ENCODE results near the gene NR2F6. TPM values are rescaled to one million over a fixed set of nuclear protein-coding genes. Genes with fewer than 3 reads are reported as not detected.

NR2F6 gene
- total RNA-seq, 1 experiment from 2014 or later: 134 TPM

DNA sequence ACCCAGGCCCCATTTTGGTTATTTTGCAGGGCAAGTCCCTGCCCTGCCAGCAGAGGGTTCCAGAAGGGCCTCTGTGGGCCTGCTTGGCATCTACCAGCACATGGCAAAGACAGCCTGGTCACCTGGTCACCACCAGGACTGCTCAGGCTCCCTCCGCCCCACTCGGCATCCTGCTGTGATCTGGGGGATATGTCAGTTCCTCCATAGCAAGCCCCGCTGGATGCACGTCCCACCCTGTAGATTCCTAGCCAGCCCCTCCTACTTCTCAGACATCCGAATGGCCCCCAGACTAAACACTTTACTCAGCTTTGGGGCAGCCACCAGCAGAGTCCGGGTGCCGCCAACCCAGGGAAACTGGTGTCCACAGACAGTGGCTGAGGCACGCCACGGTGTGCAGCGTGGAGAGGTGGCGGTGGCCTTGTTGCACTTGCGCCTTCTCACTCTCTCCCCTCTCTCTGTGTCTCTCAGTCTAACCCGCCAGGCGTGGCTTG is 62.4 kb downstream of the NR2F6 start:
- no peak overlapping the region for H2BK120ac ChIP-seq (ENCODE audit: low read depth, low read length, poor library complexity, severe bottlenecking)
- no peak overlapping the region for H3T11ph ChIP-seq (ENCODE audit: low read length)
- no peak overlapping the region for H3K56ac ChIP-seq (ENCODE audit: insufficient read length, low read depth, low read length)
- H3K36me3 Mint-ChIP-seq (ENCODE audit: insufficient read depth in 1 of 3, low read depth in 3 of 3): peaks cover 6 to 46% (median 17%) of the 10 kb centered on the region in 3 experiments; a peak in 6 of 7 replicates
- H2AFZ ChIP-seq (ENCODE audit: low read length): no peak overlapping the region
- no peak overlapping the region for H3K14ac ChIP-seq (ENCODE audit: insufficient read depth, low read length)
- H4K8ac ChIP-seq (replicated peaks; ENCODE audit: insufficient read length, low read depth, low read length): no peak overlapping the region
- no peaks in the 10 kb centered on the region for H3K27me3 ChIP-seq (ENCODE audit: insufficient read depth, low read length)
- H2BK5ac ChIP-seq (ENCODE audit: insufficient read length, low read length): no peak overlapping the region
- H3K4me1 ChIP-seq (ENCODE audit: insufficient read depth, low read length): no peaks in the 10 kb centered on the region
- H3K9ac ChIP-seq (ENCODE audit: extremely low read depth, insufficient read length, low read length): no peak overlapping the region
- WGBS (ENCODE audit: extremely low coverage, insufficient read length, low lambda C conversion rate): no CpG with 5 or more reads among the region's 14 CpGs
- no peak overlapping the region for H2BK15ac ChIP-seq (ENCODE audit: low read depth, low read length)
- DNase-seq: no peak
- H3K27ac ChIP-seq (ENCODE audit: insufficient read length, low read depth, low read length): no peak overlapping the region
- H3K27ac Mint-ChIP-seq: 0 out of 7 replicates have a peak overlapping the region, but pooled peaks of 2 of the 3 experiments have one; percentile 35 to 61
- H3K4me2 ChIP-seq (ENCODE audit: insufficient read depth, insufficient read length, low read length): no peak overlapping the region
- H4K91ac ChIP-seq (ENCODE audit: insufficient read length, low read depth, low read length): no peak overlapping the region
- no peaks in the 10 kb centered on the region; the same call in 1 of the 2 replicates for H3K27me3 Mint-ChIP-seq (ENCODE audit: low read depth)
- no peak overlapping the region for H3K23ac ChIP-seq (ENCODE audit: insufficient read length, low read depth, low read length)
- peaks cover 3% of the 10 kb centered on the region for H3K23me2 ChIP-seq (ENCODE audit: insufficient read length, low read depth, low read length, poor library complexity, severe bottlenecking)
- no peak overlapping the region for H4K5ac ChIP-seq (ENCODE audit: insufficient read length, low read depth, low read length)
- no peak overlapping the region for H2BK20ac ChIP-seq (ENCODE audit: low read depth, low read length, poor library complexity, severe bottlenecking)
- TF ChIP-seq, protein P1, sequence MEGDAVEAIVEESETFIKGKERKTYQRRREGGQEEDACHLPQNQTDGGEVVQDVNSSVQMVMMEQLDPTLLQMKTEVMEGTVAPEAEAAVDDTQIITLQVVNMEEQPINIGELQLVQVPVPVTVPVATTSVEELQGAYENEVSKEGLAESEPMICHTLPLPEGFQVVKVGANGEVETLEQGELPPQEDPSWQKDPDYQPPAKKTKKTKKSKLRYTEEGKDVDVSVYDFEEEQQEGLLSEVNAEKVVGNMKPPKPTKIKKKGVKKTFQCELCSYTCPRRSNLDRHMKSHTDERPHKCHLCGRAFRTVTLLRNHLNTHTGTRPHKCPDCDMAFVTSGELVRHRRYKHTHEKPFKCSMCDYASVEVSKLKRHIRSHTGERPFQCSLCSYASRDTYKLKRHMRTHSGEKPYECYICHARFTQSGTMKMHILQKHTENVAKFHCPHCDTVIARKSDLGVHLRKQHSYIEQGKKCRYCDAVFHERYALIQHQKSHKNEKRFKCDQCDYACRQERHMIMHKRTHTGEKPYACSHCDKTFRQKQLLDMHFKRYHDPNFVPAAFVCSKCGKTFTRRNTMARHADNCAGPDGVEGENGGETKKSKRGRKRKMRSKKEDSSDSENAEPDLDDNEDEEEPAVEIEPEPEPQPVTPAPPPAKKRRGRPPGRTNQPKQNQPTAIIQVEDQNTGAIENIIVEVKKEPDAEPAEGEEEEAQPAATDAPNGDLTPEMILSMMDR (conservative IDR thresholded peaks at IDR 0.05): peak; percentile 35; the same call in 2 of the 3 replicates
- H3K79me2 ChIP-seq (ENCODE audit: insufficient read depth, low read length): no peaks in the 10 kb centered on the region
- H3K4ac ChIP-seq (ENCODE audit: low read depth, low read length): no peak overlapping the region
- H3K4me3 Mint-ChIP-seq: no peak overlapping the region
- no peak overlapping the region for H3K18ac ChIP-seq (ENCODE audit: insufficient read length, low read depth, low read length)
- H2AK5ac ChIP-seq (ENCODE audit: insufficient read length, low read length): no peak overlapping the region
- peaks cover 12 to 14% of the 10 kb centered on the region in 2 experiments for H3K4me1 Mint-ChIP-seq
- no peaks in the 10 kb centered on the region for H3K9me3 ChIP-seq (ENCODE audit: control insufficient read depth, low read depth, low read length)
- no peaks in the 10 kb centered on the region for H3K9me3 Mint-ChIP-seq
- H2BK12ac ChIP-seq (ENCODE audit: insufficient read length, low read depth, low read length): no peak overlapping the region
- no peaks in the 10 kb centered on the region for H3K79me1 ChIP-seq (ENCODE audit: insufficient read depth, low read depth, low read length, poor library complexity, severe bottlenecking)
- no peaks in the 10 kb centered on the region for H4K20me1 ChIP-seq (ENCODE audit: control insufficient read depth, insufficient read depth, insufficient read length)

Other genes with a start within 250 kb of the NR2F6 start
- gene CPAMD8, start 219.1 kb downstream of the NR2F6 start, total RNA-seq (2021): 12.0 and 12.6 TPM in 2 replicates
- gene HAUS8, start 170.5 kb downstream of the NR2F6 start, total RNA-seq (2021): 27.8 and 29.4 TPM in 2 replicates
- gene MYO9B, start 170.1 kb downstream of the NR2F6 start, total RNA-seq (2021): 58.5 and 58.6 TPM in 2 replicates
- gene USE1, start 30.6 kb downstream of the NR2F6 start, total RNA-seq (2021): 14.8 and 16.2 TPM in 2 replicates
- gene OCEL1, start 19.7 kb downstream of the NR2F6 start, total RNA-seq (2021): 25.7 and 26.4 TPM in 2 replicates
- gene USHBP1, start 18.8 kb upstream of the NR2F6 start, total RNA-seq (2021): 6.4 and 6.7 TPM in 2 replicates
- gene BABAM1, start 21.5 kb upstream of the NR2F6 start, total RNA-seq (2021): 125 and 130 TPM in 2 replicates
- 15.0 and 16.5 TPM in 2 replicates for gene ANKLE1, start 36.0 kb upstream of the NR2F6 start, total RNA-seq (2021)
- 11.7 and 12.8 TPM in 2 replicates for gene ABHD8, start 57.5 kb upstream of the NR2F6 start, total RNA-seq (2021)
- 84.6 and 93.6 TPM in 2 replicates for gene MRPL34, start 60.0 kb upstream of the NR2F6 start, total RNA-seq (2021)
- gene DDA1, start 63.6 kb upstream of the NR2F6 start, total RNA-seq (2021): 42.3 and 45.7 TPM in 2 replicates
- gene ANO8, start 88.9 kb upstream of the NR2F6 start, total RNA-seq (2021): 18.9 and 21.9 TPM in 2 replicates
- gene GTPBP3, start 91.6 kb upstream of the NR2F6 start, total RNA-seq (2021): 62.9 and 71.3 TPM in 2 replicates
- not detected in 2 replicates for gene PLVAP, start 131.4 kb upstream of the NR2F6 start, total RNA-seq (2021)
- gene CCDC194, start 148.3 kb upstream of the NR2F6 start, total RNA-seq (2021): 0.68 and 0.75 TPM in 2 replicates
- gene BST2, start 159.7 kb upstream of the NR2F6 start, total RNA-seq (2021): 60.7 and 63.3 TPM in 2 replicates
- 49.7 and 50.4 TPM in 2 replicates for gene MVB12A, start 174.1 kb upstream of the NR2F6 start, total RNA-seq (2021)
- 1.4 TPM in 2 replicates for gene TMEM221, start 202.7 kb upstream of the NR2F6 start, total RNA-seq (2021)
- not detected in 2 replicates for gene NXNL1, start 215.0 kb upstream of the NR2F6 start, total RNA-seq (2021)
- 6.3 and 6.4 TPM in 2 replicates for gene SLC27A1, start 224.6 kb upstream of the NR2F6 start, total RNA-seq (2021)

All from H9 (cell line).